GM04503 (cell line): ENCODE measurements around the gene PBX3.
"Not testable (repeated sequence)": the region's sequence is repeated elsewhere in the genome, so short reads cannot be mapped to it uniquely, and the experiment has no call there.

ENCODE experiments used
- DNase-seq: peaks from one replicate; pipeline ENCODE4 v3.0.0-alpha.2; 2012; ENCODE audit warnings: low read depth

The PBX3 gene

DNA sequence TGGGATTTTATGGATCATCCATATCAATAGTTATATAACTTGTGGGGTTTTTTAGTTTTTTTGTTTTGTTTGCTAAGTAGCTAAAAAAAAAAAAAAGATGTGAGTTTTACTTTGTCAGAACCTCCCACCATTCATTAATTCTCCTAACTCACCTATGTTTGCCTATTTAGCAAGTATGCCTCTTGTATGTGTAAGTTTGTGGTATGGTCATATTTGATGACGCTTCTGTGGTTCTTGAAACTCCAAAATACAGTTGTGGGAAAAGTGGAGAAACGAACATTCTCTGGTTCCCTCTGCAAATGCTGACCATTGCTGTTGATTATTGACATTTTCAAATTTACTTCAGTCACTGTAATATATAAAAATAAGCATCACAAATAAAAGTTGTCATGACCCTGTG, 75.7 kb downstream of the PBX3 start:
- DNase-seq = no peak

- DNase-seq = not testable (repeated sequence)
These were observed 76.8 kb downstream of the PBX3 start for GRCh38 chr9:125823874-125824406.

GRCh38 chr9:125825762-125826161, 78.6 kb downstream of the PBX3 start:
- DNase-seq = no peak

- no peak for DNase-seq
These were observed 79.7 kb downstream of the PBX3 start for GRCh38 chr9:125826850-125827249.

GRCh38 chr9:125829743-125830142, 82.6 kb downstream of the PBX3 start:
- no peak for DNase-seq

DNA sequence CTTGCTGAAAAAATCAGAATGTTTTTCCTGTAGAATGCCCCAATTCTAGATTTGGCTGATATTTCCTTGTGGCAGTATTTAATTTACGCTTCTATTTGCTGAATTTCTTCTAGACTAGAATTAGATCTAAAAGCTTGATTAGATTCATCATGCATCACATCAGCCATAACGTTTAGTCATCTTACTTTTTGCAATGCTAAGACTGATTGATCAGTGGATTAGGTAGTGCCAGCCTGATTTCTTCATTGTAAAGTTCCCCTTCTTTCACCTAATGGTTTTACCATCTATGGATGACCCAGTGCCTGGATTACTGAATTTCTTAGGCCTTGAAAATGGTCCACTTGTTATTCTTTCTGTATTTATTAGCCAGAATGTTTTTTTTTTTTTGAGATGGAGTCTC, 83.9 kb downstream of the PBX3 start:
- no peak for DNase-seq

DNA sequence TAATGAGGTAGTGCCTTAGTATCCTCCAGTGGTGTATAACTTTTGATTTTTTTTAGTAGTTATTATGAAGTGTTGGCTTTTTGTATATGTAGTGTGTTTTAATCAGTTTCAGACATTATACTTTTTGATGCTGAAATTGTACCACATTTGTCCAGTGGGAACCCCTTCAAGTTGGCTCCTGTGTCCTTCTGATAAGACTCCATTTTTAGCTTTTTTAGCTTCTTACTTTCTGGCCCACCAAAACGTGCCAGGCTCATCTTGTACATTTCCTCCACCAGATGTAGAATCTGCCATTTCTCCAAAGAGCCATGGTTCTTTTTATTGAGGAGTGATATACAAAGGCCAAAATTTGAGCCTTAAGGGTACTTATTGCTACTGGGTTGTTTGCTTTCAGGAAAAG, 84.4 kb downstream of the PBX3 start:
- no peak for DNase-seq

- no peak for DNase-seq
These were observed 88.5 kb downstream of the PBX3 start for GRCh38 chr9:125835655-125836054.

DNA sequence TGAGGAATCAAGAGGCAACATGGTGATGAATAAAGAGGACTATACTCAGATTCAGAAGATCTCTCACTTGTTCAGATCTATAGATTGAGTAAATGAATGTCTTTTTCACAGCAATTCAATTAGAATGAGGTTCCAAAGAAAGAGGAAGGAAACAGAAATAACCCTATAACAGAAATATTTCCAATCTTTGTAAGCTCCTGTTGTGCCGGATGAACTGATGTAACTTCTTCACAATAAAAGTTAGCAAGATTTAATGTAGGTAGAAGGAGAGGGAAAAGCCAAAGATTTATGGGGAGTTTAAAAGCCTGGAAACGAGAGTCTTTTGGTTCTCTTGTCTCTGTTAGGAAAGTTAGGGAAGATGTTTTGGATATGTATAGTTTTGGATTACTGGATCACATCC, 92.1 kb downstream of the PBX3 start:
- no peak for DNase-seq

DNA sequence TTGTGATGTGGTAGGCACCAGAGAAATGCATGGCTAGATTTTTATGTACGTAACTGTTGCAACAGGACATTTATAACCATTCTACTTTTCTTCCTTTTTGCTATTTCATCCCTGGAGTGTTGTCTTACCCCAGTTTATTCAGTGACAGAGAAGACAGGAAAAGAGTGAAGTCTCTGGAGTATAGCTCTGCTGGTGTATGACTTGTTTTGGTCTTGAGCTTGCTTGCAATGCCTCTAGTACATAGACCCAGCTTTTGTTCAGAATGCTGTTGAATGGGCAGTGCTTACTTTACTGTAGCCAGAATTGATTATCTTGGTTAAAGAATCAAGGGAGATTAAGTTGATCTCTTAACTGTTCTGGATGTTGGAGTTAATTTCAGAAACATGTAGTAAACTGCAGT, 94.3 kb downstream of the PBX3 start:
- DNase-seq = no peak

GRCh38 chr9:125842242-125842641, 95.1 kb downstream of the PBX3 start:
- DNase-seq = no peak

GRCh38 chr9:125843646-125844045, 96.5 kb downstream of the PBX3 start:
- no peak for DNase-seq

DNA sequence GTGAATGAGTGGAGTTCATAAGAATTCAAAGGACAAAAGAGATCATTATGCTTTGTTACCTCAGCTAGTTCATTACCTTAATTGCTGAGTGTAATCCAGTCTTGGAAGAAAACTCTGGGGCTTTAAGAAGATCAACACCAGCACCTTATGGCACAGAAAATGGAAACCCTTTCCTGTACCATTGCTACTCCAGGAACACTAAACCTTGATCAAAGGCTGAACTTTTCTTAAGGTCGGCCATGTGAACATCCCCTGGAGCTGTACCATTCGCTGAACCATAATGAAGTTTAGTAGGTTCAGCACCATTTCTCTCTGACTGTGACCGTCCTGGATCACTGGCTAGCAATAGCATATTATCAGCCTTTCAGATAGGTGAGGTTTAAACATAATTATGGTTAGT, 97.4 kb downstream of the PBX3 start:
- DNase-seq = no peak

GRCh38 chr9:125845271-125845808, 98.2 kb downstream of the PBX3 start:
- no peak for DNase-seq

GRCh38 chr9:125847735-125848134, 100.6 kb downstream of the PBX3 start:
- no peak for DNase-seq

- DNase-seq = no peak
These were observed 103.0 kb downstream of the PBX3 start for GRCh38 chr9:125850106-125850632.

- no peak for DNase-seq
These were observed 103.6 kb downstream of the PBX3 start for GRCh38 chr9:125850763-125851162.

- no peak for DNase-seq
These were observed 104.8 kb downstream of the PBX3 start for GRCh38 chr9:125851979-125852378.

DNA sequence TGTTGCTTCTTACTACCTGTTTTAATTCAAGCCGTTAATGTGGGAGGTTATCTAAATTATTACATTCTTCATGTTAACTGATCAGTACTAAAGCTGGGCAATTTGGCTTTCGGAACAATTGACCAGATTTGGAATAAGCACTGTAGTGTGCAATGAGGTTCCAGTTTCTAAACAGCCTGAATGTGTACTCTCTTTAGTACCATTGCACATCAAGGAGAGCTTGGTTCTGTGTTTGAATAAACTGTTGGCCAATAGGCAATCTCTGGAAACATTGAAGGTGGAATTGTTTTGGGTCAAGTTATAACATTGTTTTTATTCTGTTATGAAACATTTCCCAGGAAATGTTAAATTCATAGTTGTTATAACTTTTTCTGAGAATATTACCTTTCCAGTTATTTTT, 105.2 kb downstream of the PBX3 start:
- DNase-seq = no peak

DNA sequence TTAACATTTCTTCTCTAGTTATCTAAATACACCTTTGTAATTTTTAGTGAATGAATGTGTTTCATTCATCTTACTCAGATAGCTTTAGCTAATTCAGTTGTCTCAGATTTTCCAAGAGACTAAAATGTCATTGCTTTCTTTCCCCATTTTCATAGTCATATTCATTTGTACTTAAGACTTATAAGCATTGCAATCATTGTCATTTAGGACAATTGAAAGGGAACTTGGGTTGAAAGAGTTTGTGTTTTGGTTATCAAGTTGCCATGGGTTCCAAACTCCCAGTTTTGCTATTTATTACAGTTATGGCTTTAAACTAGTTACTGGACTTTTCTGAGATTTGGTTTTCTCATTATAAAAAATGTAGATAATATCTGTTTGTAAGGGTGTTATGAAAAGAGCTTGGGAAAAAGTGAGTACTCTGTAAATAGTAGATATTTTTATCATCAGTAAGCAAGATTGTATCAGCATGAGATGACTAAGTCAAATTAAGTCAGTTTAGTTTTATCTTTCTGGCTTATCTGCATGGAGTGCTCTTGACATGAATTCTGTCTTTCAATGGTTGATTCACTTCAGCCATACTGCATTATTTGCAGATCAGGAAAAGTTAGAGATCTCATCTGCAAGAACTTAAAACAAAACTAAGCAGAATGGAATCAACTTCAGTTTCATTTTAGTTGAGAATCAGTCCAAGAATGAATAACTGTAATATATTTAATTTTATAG, 107.5 kb downstream of the PBX3 start:
- DNase-seq = peak; percentile 23

DNA sequence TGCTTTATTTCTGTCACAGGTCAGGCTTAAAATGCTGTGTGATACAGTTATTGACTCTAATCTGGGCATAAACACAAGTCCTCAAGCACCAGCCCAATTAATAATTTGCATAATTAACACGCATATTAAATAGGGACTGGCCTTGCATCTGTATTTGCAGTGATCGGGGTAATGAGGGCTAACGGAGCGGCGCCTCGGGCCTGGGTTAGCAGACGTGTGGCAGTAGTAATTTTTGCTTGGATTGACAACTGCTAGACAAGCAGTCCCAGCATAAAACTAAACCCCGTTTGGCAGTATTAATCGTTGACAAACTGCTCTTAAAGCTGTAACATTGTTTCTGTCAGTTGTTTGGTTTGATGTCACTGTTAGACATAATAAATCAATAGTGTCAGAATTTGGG, 109.2 kb downstream of the PBX3 start:
- DNase-seq = no peak

- DNase-seq = no peak
These were observed 114.4 kb downstream of the PBX3 start for GRCh38 chr9:125861405-125862058.

DNA sequence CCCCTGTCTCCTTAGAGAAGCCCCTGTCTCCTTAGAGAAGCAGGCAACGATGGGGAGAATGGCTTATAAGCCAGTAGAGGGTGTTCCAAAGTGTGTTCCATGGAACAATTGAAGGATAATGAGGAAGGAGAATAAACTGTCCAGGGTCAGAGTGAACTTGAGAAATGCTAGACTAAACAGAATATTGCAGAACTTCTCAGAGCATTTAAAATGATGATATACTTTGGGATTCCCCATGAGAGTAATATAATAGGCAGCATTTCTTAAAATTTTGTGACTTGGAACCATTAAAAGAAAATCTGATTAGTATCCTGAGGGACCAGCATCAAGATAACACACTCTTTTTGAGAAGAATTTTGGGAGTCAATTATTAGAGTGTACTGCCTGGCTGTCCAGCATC, 116.8 kb downstream of the PBX3 start:
- no peak for DNase-seq
